PC-3 (cell line): ENCODE data around the gene FRMD4B. TPM values are rescaled to one million over a fixed set of nuclear protein-coding genes. Genes with fewer than 3 reads are reported as not detected.

Experiments used
- ATAC-seq: fragments of 200-7000 bp; cut with Tn5 transposase; 2 replicates; pipeline ENCODE4 v1.9.1; 2020; ENCODE audit warnings: mild to moderate bottlenecking, moderate library complexity
- BruUV-seq: library from RNA; stranded (reverse); fragments of 400-500 nt; replicated peaks from 2 replicates; lab custom pipeline; 2021; lab: Mats Ljungman, UMichigan
- CTCF ChIA-PET: fragments of 300-600 bp; sonication (Branson Sonifier 250); formaldehyde crosslinking; loops from one replicate; lab custom pipeline; 2022; ENCODE audit warnings: antibody characterized with exemption; lab: Charles Lee
- POLR2A ChIA-PET: fragments of 300-600 bp; sonication (Branson Sonifier 250); formaldehyde crosslinking; loops from one replicate; lab custom pipeline; 2022; ENCODE audit warnings: antibody characterized with exemption; ENCODE audit not compliant: unreplicated experiment; lab: Charles Lee
- DNase-seq: peaks from one replicate; pipeline ENCODE4 v3.0.0-alpha.2; 2015
- H2AFZ ChIP-seq: fragments of 300-600 bp; sonication (generic); 2 replicates; pipeline ENCODE4 v1.6.0; 2016; ENCODE audit warnings: antibody characterized with exemption, low read length
- H3F3A ChIP-seq: fragments of 300-600 bp; sonication (generic); one replicate; pipeline ENCODE4 v1.6.0; 2017; ENCODE audit warnings: antibody characterized with exemption, low read length, control low read depth, mild to moderate bottlenecking; ENCODE audit not compliant: unreplicated experiment
- H3K27ac ChIP-seq: fragments of 300-600 bp; sonication (generic); 2 replicates; pipeline ENCODE4 v1.5.1; 2016; ENCODE audit warnings: mild to moderate bottlenecking, low read length
- H3K27me3 ChIP-seq: fragments of 300-600 bp; sonication (generic); 2 replicates; pipeline ENCODE4 v1.6.1; 2016; ENCODE audit warnings: low read length, mixed read lengths
- H3K36me3 ChIP-seq: fragments of 300-600 bp; sonication (generic); 2 replicates; pipeline ENCODE4 v1.6.1; 2016; ENCODE audit warnings: low read depth, mixed run types, low read length, mixed read lengths
- H3K4me1 ChIP-seq: fragments of 300-600 bp; sonication (generic); 2 replicates; pipeline ENCODE4 v1.5.1; 2016; ENCODE audit warnings: low read length; ENCODE audit not compliant: insufficient read depth
- H3K4me2 ChIP-seq: fragments of 300-600 bp; sonication (generic); 2 replicates; pipeline ENCODE4 v1.6.0; 2016; ENCODE audit warnings: low read length
- H3K4me3 ChIP-seq: fragments of 300-600 bp; sonication (generic); 2 replicates; pipeline ENCODE4 v1.5.1; 2016; ENCODE audit warnings: mild to moderate bottlenecking, low read length, mixed read lengths
- H3K79me2 ChIP-seq: fragments of 300-600 bp; sonication (generic); 2 replicates; pipeline ENCODE4 v1.6.1; 2017; ENCODE audit warnings: low read length, mixed read lengths
- H3K9ac ChIP-seq: fragments of 300-600 bp; sonication (generic); 2 replicates; pipeline ENCODE4 v1.6.0; 2016; ENCODE audit warnings: mild to moderate bottlenecking, low read length
- H3K9me2 ChIP-seq: fragments of 300-600 bp; sonication (generic); replicated peaks from 2 replicates; pipeline ENCODE4 v1.6.1; 2016; ENCODE audit warnings: mixed run types, low read length, mixed read lengths
- H3K9me3 ChIP-seq: fragments of 300-600 bp; sonication (generic); 2 replicates; pipeline ENCODE4 v1.6.1; 2016; ENCODE audit warnings: low read length, mixed read lengths
- H4K20me1 ChIP-seq: fragments of 300-600 bp; sonication (generic); 2 replicates; pipeline ENCODE4 v1.6.1; 2016; ENCODE audit warnings: low read length, mixed read lengths
- CTCF ChIP-seq: fragments of 300-600 bp; sonication (generic); conservative IDR thresholded peaks from 2 replicates; pipeline ENCODE4 v1.5.1; 2017; ENCODE audit warnings: antibody characterized with exemption, low read depth, mild to moderate bottlenecking, low read length
- EZH2 ChIP-seq: fragments of 300-600 bp; sonication (generic); IDR thresholded peaks from one replicate; pipeline ENCODE4 v1.6.1; 2017; ENCODE audit warnings: antibody characterized with exemption, mild to moderate bottlenecking, low read length; ENCODE audit not compliant: unreplicated experiment
- EZH2phosphoT487 ChIP-seq: fragments of 300-600 bp; sonication (generic); IDR thresholded peaks from 2 replicates; pipeline ENCODE4 v1.6.1; 2018; ENCODE audit warnings: mild to moderate bottlenecking, antibody characterized with exemption, low read length, borderline replicate concordance
- intact Hi-C: fragments of 100-400 bp; cut with micrococcal nuclease; formaldehyde crosslinking; loops from 2 replicates; pipeline ENCODE4 v1.9.0; 2023
- total RNA-seq: library from RNA; depleted of rRNA; stranded (reverse); fragments of >200 nt; gene quantifications from 2 replicates; pipeline ENCODE4 v1.2.3, GENCODE V29; 2014

FRMD4B gene
- total RNA-seq, 1 experiment from 2014 or later, result 5.7 TPM

GRCh38 chr3:69126999-69127398 lies 258.9 kb downstream of the FRMD4B start:
- BruUV-seq, result no TSS peak
- Histone ChIP-seq H3F3A (no peaks in the 10 kb centered on the region), H3K4me3 (no peak overlapping the region), H3K4me1 (no peaks in the 10 kb centered on the region), H3K36me3 (no peaks in the 10 kb centered on the region), H3K27ac (no peak overlapping the region), H4K20me1 (no peaks in the 10 kb centered on the region), H3K27me3 (no peaks in the 10 kb centered on the region), H2AFZ (no peak overlapping the region), H3K9ac (no peak overlapping the region), H3K4me2 (no peak overlapping the region), H3K79me2 (no peaks in the 10 kb centered on the region), H3K9me3 (no peaks in the 10 kb centered on the region), H3K9me2 (no peaks in the 10 kb centered on the region)
- TF ChIP-seq CTCF, result no peak
- no peak for TF ChIP-seq EZH2
- no peak for TF ChIP-seq EZH2phosphoT487
- intact Hi-C loops, result no loop called here
- ATAC-seq (no peak), DNase-seq (no peak)
- ChIA-PET POLR2A (no interaction called here), CTCF (no interaction called here)

- TF ChIP-seq EZH2 (no peak), CTCF (no peak), EZH2phosphoT487 (no peak)
- H3K27ac ChIP-seq, result no peak overlapping the region
- no peak for ATAC-seq
- H3K36me3 ChIP-seq, result no peaks in the 10 kb centered on the region
- no peak overlapping the region for H3K4me2 ChIP-seq
- H3K9me3 ChIP-seq, result no peaks in the 10 kb centered on the region
- CTCF ChIA-PET, result no interaction called here
- POLR2A ChIA-PET, result no interaction called here
- H4K20me1 ChIP-seq, result no peaks in the 10 kb centered on the region
- no peak overlapping the region for H3K9ac ChIP-seq
- H3K27me3 ChIP-seq, result no peaks in the 10 kb centered on the region
- no peaks in the 10 kb centered on the region for H3F3A ChIP-seq
- no TSS peak for BruUV-seq
- no peaks in the 10 kb centered on the region for H3K4me1 ChIP-seq
- no peak for DNase-seq
- no peak overlapping the region for H2AFZ ChIP-seq
- no peaks in the 10 kb centered on the region for H3K9me2 ChIP-seq
- no peaks in the 10 kb centered on the region for H3K79me2 ChIP-seq
- no peak overlapping the region for H3K4me3 ChIP-seq
- intact Hi-C loops, result no loop called here
Observed at GRCh38 chr3:69126216-69126615, 259.7 kb downstream of the FRMD4B start.

- Histone ChIP-seq H4K20me1 (no peaks in the 10 kb centered on the region), H3K4me3 (no peak within 1 kb of the TSS), H3F3A (no peaks in the 10 kb centered on the region), H3K27me3 (no peaks in the 10 kb centered on the region), H3K9ac (no peak within 1 kb of the TSS), H3K79me2 (no peaks in the 10 kb centered on the region), H3K27ac (no peak within 1 kb of the TSS), H3K9me3 (no peaks in the 10 kb centered on the region), H3K9me2 (no peaks in the 10 kb centered on the region), H3K36me3 (no peaks in the 10 kb centered on the region), H2AFZ (no peak within 1 kb of the TSS), H3K4me2 (no peak within 1 kb of the TSS), H3K4me1 (no peaks in the 10 kb centered on the region)
- ChIA-PET POLR2A (no interaction called here), CTCF (no interaction called here)
- intact Hi-C loops, result loop anchor here (5.0 kb wide), 1 partner anchor 305 kb away; no protein-coding TSS in a partner anchor
- no TSS peak for BruUV-seq
- DNase-seq, result no peak
- no peak for ATAC-seq
- TF ChIP-seq EZH2, result no peak
- no peak for TF ChIP-seq EZH2phosphoT487
- TF ChIP-seq CTCF, result no peak
Observed at GRCh38 chr3:69122403-69122802, 263.5 kb downstream of the FRMD4B start, which contains the start of gene LMOD3. Gene LMOD3 (minus strand): TSS chr3:69122595. CDS start chr3:69122386, 209 bp downstream.
